ENCODE data around the gene CTPS1. TPM values are rescaled to one million over a fixed set of nuclear protein-coding genes. Genes with fewer than 3 reads are reported as not detected.

The CTPS1 gene
- total RNA-seq, 1 experiment from 2014 or later: 63.1 TPM

- no peak for TF ChIP-seq CTCF (IDR thresholded peaks at IDR 0.05; ENCODE audit: insufficient read depth in 1 of 2, low read depth in 1 of 2, low read length in 1 of 2, severe bottlenecking in 1 of 2, unreplicated experiment in 1 of 2)
- BruUV-seq (replicated peaks): no TSS peak
- Mint-ChIP-seq H3K4me1 (ENCODE audit: low read depth, unreplicated experiment) (peaks cover 24% of the 10 kb centered on the region), H3K36me3 (ENCODE audit: insufficient read depth, unreplicated experiment) (peaks cover 72% of the 10 kb centered on the region), H3K27ac (ENCODE audit: unreplicated experiment) (no peak overlapping the region), H3K9me3 (ENCODE audit: unreplicated experiment) (no peaks in the 10 kb centered on the region), H3K27me3 (ENCODE audit: insufficient read depth, unreplicated experiment) (no peaks in the 10 kb centered on the region), H3K4me3 (ENCODE audit: unreplicated experiment) (no peak overlapping the region)
- Histone ChIP-seq H3K4me3 (ENCODE audit: low read depth, low read length) (no peak overlapping the region), H3K9me3 (no peaks in the 10 kb centered on the region), H3K36me3 (ENCODE audit: control insufficient read depth, insufficient read depth, low read length) (no peaks in the 10 kb centered on the region; the same call in 1 of the 2 replicates), H3K27me3 (replicated peaks; ENCODE audit: control insufficient read depth, insufficient read depth, low read length) (no peaks in the 10 kb centered on the region), H3K4me1 (peaks cover 53% of the 10 kb centered on the region)
- intact Hi-C loops (cut with micrococcal nuclease; ENCODE audit: unreplicated experiment): no loop called here
- DNase-seq: no peak
- POLR2A ChIA-PET: no interaction called here
- CTCF ChIA-PET: no interaction called here
Observed at GRCh38 chr1:40984531-40984930, 5.0 kb downstream of the CTPS1 start.

- DNase-seq: no peak
- CTCF ChIA-PET: no interaction called here
- Histone ChIP-seq H3K9me3 (no peaks in the 10 kb centered on the region), H3K4me3 (ENCODE audit: low read depth, low read length) (no peak overlapping the region), H3K4me1 (peaks cover 53% of the 10 kb centered on the region), H3K36me3 (ENCODE audit: control insufficient read depth, insufficient read depth, low read length) (no peaks in the 10 kb centered on the region; the same call in 1 of the 2 replicates), H3K27me3 (replicated peaks; ENCODE audit: control insufficient read depth, insufficient read depth, low read length) (no peaks in the 10 kb centered on the region)
- Mint-ChIP-seq H3K4me3 (ENCODE audit: unreplicated experiment) (no peak overlapping the region), H3K9me3 (ENCODE audit: unreplicated experiment) (no peaks in the 10 kb centered on the region), H3K4me1 (ENCODE audit: low read depth, unreplicated experiment) (peaks cover 24% of the 10 kb centered on the region), H3K27me3 (ENCODE audit: insufficient read depth, unreplicated experiment) (no peaks in the 10 kb centered on the region), H3K36me3 (ENCODE audit: insufficient read depth, unreplicated experiment) (peaks cover 74% of the 10 kb centered on the region), H3K27ac (ENCODE audit: unreplicated experiment) (no peak overlapping the region)
- BruUV-seq (replicated peaks): no TSS peak
- intact Hi-C loops (cut with micrococcal nuclease; ENCODE audit: unreplicated experiment): no loop called here
- POLR2A ChIA-PET: interaction anchor here (0.7 kb wide), 1 partner anchor 1975 kb away, joined by 4 read pairs; no protein-coding TSS in a partner anchor
- no peak for TF ChIP-seq CTCF (IDR thresholded peaks at IDR 0.05; ENCODE audit: insufficient read depth in 1 of 2, low read depth in 1 of 2, low read length in 1 of 2, severe bottlenecking in 1 of 2, unreplicated experiment in 1 of 2)
Observed at GRCh38 chr1:40985161-40985560, 5.7 kb downstream of the CTPS1 start.

DNA sequence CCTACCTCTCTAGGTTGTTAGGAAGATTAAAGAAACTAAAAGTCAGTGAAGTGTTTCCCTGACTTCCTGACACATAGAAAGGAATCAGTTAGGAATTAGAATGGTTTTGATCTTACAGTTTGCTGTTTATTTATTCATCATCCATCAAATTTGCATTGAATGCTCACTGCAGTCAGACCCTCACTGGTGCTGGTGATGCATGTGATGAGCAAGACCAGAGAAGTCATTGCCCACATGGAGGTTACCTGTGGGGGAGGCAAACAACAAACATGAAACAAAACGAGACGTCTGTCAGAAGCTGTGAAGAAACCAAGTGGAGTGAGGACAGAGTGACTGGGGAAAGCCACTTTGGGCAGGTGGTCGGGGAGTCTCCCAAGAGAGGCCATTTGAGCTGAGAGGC lies 6.4 kb downstream of the CTPS1 start:
- peaks cover 74% of the 10 kb centered on the region for H3K36me3 Mint-ChIP-seq (ENCODE audit: insufficient read depth, unreplicated experiment)
- ChIA-PET POLR2A (interaction anchor here (0.7 kb wide), 1 partner anchor 1975 kb away, joined by 4 read pairs; no protein-coding TSS in a partner anchor), CTCF (no interaction called here)
- peaks cover 18% of the 10 kb centered on the region for H3K4me1 Mint-ChIP-seq (ENCODE audit: low read depth, unreplicated experiment)
- no peaks in the 10 kb centered on the region for H3K9me3 ChIP-seq
- no peaks in the 10 kb centered on the region for H3K27me3 Mint-ChIP-seq (ENCODE audit: insufficient read depth, unreplicated experiment)
- TF ChIP-seq CTCF (IDR thresholded peaks at IDR 0.05; ENCODE audit: insufficient read depth in 1 of 2, low read depth in 1 of 2, low read length in 1 of 2, severe bottlenecking in 1 of 2, unreplicated experiment in 1 of 2): no peak
- peak overlapping the region; percentile 80 for H3K27ac Mint-ChIP-seq (ENCODE audit: unreplicated experiment)
- no TSS peak for BruUV-seq (replicated peaks)
- H3K4me3 ChIP-seq (ENCODE audit: low read depth, low read length): no peak overlapping the region
- intact Hi-C loops (cut with micrococcal nuclease; ENCODE audit: unreplicated experiment): no loop called here
- H3K4me3 Mint-ChIP-seq (ENCODE audit: unreplicated experiment): peak overlapping the region; percentile 12
- H3K27me3 ChIP-seq (replicated peaks; ENCODE audit: control insufficient read depth, insufficient read depth, low read length): no peaks in the 10 kb centered on the region
- DNase-seq: no peak
- H3K4me1 ChIP-seq: peaks cover 53% of the 10 kb centered on the region
- no peaks in the 10 kb centered on the region for H3K9me3 Mint-ChIP-seq (ENCODE audit: unreplicated experiment)
- no peaks in the 10 kb centered on the region; the same call in 1 of the 2 replicates for H3K36me3 ChIP-seq (ENCODE audit: control insufficient read depth, insufficient read depth, low read length)

Measured in Caco-2 (cell line).